IPS-NIHi7 (cell line): ENCODE data around the gene GLDN.
"Not testable (repeated sequence)": the region's sequence is repeated elsewhere in the genome, so short reads cannot be mapped to it uniquely, and the experiment has no call there.

Source experiments
- DNase-seq: peaks from one replicate; pipeline ENCODE4 v3.0.0; 2012; ENCODE audit warnings: mixed read lengths; ENCODE audit errors: extremely low spot score

GLDN gene

GRCh38 chr15:51444807-51445206 is 103.4 kb downstream of the GLDN start:
- no peak for DNase-seq

GRCh38 chr15:51446029-51446744 is 104.7 kb downstream of the GLDN start:
- not testable (repeated sequence) for DNase-seq

GRCh38 chr15:51447855-51448621 is 106.6 kb downstream of the GLDN start:
- no peak for DNase-seq

GRCh38 chr15:51448622-51449399 is 107.4 kb downstream of the GLDN start:
- DNase-seq = no peak

- DNase-seq = no peak
Observed at GRCh38 chr15:51450001-51450400, 108.5 kb downstream of the GLDN start.
